Retina (tissue), 1 donor: ENCODE data around the gene MRC2.
A peak's percentile ranks its signal among the peaks of the same experiment; 100 is the strongest.

Experiments used
- DNase-seq: peaks from one replicate; pipeline ENCODE4 v3.0.0-alpha.2; 2016

Gene MRC2

DNA sequence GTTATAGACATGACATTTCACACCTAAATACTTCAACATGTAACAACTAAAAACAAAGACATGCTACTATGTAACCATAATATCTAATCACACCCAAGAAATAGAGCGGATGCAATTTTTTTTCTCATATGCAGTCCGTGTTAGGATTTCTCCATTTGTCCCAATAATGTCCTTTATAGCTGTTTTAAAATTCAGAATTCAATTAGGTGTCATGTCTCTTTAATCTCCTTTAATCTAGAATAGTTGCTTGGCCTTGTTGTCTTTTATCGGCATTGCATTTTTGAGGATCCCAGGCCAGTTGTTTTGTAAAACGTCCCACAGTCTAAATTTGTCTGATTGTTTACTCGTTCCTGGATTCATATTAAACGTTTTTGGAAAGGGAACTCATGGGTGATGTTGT lies 14.5 kb downstream of the MRC2 start:
- no peak for DNase-seq

DNA sequence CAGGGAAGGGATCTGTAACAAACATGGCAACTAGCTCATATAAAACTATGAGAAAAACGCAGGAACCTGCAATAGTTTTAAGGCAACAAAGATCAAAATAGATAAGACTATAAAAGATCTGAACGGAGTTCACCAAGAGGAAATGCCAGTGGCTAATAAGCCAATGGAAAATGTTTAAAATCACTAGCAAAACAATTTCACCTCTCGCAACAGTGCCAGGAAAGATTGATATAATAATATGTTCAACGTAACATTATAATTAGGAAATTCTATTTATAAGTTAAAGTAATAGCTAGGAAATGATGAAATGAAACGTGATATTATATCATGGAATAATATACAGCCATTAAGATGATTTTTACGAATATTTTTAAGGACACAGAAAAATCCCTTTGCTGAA lies 16.0 kb downstream of the MRC2 start:
- DNase-seq = no peak

DNA sequence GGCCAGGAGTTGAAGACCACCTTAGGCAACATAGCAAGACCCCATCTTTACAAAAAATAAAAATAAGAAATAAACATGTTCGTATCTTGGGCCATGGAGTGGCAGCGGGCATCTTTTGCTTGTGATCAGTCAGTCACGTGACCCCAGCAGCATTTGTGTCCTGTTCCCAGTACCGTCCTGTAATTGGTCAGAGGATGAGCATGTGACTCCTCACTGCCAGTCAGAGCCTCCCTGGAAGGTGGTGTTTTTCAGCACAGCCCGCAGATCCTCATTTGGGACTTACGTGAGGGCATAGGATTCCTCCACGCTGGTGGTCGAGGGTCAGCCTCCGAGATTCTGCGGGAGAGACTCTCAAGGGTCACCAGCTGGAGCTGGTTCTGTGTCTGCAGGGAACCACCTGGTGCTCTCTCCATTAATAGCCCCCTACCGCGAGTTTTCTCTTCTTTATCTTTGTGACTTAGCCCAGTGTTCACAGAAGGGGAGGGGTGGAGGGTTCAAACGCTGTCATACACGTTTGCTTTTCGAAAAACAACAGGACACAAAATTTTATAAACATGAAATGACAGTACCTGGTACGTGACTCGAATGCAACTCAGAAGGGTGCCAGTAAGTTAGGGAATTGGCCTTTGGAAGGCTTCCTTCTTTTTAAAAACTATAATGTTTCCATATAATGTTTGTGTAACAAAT lies 17.2 kb downstream of the MRC2 start:
- peak; percentile 37 for DNase-seq

DNA sequence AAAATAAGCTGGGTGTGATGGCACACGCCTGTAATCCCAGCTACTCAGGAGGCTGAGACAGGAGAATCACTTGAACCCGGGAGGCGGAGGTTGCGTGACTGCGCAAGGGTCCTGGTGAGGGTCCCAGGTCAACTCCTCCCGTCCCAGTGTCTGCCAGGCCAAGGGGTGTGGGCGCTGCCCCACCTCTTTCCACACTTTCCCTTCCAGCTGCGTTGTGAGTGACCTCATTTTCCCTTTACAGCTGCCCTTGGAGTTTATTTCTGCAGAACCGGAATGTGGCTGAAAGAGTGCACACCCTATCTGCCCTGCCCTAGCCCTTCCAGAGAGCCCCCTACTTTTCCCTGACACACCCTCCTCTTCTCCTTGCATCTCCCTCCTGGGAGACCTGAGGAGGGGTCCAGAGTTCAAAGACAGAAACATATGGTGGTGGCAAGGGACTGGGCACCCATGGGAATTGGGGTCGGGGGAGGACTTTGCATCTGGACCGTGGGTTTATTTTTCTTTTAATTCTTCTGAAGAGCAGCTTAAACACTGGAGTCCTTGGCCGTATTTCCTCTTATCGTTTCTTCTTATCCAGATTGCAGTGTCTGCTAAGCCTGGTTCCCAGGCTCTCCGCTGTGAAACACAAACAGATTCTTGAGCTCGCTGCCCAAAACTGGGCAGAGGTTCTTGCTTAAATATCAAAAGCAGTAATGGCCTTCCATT lies 20.9 kb downstream of the MRC2 start:
- no peak for DNase-seq

DNA sequence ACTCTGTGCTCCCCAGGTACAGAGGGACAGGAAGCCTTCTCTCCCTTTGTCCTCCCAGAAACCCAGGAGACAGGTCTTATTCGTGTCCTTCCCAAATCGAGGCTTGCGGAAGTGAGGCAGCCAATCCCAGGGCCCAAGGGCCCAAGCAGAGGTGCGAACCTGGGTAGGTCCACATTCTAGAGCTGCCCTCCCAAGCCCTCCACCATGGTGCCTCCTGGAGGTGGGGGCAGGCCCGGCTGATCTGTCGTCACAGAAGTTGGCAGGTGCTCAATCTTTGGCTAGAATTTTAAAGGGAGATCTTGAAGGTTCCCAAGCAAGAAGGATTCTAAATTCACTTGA lies 21.5 kb downstream of the MRC2 start:
- no peak for DNase-seq

DNA sequence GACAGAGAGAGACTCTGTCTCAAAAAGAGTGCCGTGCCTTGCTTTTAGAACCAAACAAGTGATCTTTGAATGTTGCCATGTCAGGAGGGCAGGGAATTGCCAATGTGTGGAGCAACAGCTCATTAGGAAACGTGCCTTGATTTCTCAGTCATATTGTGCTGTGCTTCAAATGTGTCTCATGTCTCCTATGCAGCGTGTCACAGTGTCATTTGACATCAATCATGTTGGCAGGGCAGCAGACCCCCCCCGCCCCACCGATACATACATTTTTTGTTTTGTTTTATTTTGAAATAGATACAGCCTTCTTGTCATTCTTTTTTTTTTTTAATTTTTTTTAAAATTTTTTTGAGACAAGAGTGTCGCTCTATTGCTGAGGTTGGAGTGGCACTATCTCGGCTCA lies 22.1 kb downstream of the MRC2 start:
- no peak for DNase-seq

DNA sequence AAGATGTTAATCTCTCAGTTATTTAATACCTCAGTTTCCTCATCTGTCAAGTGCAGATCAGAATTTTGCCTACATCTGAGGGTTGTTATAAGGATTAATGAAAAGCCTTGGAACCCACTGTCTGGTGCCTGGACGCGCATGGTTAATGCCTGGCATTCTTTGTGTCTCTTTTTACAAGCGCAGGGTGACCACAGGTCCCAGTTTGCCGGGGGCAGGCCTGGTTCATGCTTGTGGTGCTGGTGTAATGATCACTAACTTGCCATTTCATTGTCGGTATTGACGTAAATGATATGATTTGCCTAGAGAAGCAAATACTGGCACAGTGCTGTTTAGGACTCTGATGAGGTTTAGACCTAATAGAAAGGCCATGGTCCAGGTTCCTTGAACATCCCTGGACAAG lies 23.1 kb downstream of the MRC2 start:
- no peak for DNase-seq

DNA sequence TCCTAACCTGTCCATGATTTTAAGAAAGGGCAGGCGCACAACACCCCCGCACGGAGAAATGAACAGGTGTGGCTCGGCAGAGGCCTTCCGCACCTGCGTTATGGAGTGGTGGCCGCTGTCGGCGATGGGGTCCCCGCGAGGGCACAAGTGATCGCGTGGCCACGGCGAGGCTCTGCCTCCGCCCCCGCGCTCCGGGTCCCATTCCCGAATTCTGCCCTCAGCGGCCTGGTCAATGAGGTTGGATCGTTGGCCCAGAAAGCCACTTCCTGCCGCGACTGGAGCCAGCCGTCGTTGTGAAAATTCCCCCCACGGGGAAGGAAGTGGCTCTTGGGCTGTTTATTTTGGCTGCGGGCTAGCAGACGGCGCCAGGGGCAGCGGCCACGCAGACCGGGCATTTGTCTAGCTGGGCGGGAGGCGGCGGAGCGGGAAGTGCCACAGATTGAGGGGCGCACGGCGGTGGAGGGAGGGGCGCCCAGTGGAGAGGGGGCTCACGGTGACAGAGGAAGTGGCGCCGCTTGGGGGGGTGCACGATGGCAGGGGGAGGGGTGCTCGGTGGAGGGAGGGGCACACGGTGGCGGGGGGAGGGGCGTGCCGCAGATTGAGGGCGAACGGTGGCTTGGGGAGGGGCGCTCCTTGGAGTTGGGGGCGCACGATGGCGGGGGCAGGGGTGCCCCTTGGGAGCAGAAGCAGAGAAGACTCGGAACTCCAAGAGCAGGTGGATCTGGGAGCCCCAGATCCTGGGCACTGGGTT lies 25.0 kb downstream of the MRC2 start:
- DNase-seq = peak; percentile 69

DNA sequence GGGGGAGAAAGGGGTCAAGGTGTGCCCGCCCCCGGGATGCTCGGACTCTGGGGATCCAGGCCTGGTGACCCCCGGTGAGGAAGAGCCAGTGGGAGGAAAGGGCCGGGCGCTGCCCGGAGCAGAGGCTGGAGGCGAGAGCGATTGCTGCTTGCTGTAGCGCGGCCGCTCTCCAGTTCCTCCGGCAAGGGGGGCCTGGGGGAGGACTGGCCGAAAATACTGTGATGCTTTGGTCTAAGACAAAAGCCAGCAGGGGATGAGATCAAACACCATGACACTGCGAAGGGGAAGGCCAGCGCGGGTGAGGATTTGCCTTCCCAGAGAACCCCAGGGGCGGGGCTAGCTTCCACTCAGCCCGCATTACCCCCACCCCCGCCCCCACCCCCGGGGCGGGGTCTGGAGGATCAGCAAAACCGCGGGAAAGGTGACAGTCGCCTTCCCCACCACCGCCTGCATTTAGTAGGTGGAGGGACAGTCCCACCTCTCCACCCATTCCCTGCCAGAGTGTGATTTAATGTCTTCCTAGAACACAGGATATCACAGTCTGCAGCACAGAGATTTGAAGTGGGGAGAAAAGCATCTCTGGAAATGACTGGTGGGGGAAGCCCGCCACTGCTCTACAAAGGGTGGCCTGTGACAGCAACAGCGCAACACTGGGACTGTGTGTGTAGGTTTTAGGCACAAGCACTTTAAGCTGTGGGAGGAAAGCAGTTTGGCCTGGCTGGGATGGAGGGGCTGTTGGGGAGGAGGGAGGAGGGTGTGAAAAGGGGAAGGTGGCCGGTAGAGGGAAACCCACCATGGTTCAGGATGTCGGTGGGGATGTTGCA lies 25.7 kb downstream of the MRC2 start:
- peak; percentile 81 for DNase-seq

DNA sequence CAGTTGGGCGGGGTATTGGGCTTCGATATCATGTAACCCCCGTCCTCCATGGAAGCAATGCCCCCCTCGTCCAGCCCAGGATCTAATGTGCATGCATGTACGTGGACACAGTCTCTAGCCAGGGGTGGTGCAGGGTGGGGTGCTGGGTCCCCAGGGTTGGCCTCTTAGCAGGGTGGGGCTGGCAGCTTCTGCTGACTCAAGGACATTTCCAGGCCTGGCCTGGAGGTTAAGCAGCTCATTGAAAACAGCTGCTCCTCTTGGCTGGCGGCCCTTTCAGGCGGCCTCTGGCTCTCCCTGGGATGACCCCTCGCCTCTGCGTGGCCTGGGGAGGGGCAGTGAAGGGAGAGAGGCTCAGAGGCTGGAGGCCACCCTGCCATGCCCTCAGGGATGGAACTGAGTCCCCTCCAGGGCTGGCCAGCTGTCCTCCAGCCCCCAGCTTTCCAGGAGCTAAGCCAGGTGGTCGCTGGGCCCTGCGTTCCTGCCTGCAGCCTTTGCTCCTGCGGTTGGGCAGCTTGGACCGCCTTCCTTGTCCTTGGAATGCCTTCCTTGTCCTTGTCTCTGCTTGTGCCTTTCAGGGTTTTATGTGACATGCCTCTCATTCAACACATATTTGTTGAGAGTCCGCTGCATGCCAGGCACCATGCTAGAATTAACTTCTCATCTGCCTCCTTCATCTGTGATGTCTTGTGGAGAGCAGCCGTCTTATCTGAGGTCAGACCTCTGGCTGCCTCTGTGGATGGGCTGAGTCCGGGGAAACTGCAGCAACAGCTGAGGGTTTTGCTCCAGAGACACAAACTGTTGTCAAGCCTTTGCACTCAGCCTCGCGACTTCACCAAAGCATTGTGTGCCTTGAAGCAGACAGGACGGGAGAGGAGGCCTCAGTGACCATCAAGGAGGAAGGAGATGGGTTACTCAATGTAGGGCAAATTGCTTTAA lies 26.6 kb downstream of the MRC2 start:
- DNase-seq = peak; percentile 68

DNA sequence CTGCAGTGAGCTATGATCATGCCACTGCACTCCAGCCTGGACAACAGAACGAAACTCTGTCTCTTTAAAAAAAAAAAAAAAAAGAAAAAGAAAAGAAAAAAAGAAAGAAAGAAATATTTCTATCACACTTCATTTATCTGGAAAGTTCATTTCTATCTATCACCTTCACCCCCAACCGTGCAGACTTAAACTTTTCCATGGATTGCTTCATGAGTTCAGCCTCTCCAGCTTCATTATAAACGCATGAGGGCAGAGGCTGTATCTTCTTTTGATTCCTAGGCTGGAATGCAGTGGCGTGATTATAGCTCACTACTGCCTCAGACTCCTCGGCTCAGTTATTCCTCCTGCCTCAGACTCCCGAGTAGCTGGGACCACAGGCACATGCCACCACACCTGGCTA lies 28.2 kb downstream of the MRC2 start:
- no peak for DNase-seq

DNA sequence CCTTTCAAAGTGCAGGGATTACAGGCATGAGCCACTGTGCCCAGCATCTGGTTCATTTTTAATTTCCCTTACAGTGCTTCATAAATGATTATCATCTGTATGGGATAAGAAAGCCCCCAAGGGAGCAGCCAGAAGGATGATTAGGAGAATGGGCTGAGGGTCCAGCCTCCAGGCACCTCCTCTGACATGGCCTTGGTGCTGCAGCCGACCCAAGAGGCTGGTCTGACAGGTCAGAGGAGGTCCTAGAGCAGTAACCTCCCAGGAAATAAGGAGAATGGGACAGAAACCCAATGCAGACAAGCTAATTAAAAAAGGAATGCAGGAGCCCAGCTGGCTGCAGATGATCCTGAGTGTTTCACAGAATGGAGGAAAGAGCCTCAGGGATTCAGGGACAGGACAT lies 29.0 kb downstream of the MRC2 start:
- no peak for DNase-seq

DNA sequence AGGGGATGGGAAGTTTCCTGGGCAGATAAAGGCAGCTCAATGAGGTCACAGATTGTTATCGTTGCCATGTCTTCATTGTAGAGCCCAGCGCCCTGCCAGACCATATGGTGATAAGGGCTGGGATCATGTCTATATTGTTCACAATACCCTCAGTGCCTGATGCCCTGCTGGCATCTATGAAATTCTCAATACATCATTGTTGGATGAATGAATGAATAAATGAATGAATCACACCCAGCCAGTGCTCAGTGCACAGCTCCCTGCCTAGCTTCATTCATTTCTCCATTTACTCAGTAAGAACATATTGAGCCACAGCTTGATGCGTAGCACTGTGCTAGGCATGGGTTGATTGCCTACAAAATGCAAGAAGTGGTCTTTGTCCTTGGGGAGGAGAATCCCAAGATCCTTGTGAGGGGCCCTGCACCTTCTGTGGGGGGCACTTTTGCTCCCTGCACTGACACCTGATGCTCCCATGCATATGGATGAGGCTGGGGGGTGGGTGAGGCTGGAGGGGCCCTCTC lies 29.7 kb downstream of the MRC2 start:
- no peak for DNase-seq

DNA sequence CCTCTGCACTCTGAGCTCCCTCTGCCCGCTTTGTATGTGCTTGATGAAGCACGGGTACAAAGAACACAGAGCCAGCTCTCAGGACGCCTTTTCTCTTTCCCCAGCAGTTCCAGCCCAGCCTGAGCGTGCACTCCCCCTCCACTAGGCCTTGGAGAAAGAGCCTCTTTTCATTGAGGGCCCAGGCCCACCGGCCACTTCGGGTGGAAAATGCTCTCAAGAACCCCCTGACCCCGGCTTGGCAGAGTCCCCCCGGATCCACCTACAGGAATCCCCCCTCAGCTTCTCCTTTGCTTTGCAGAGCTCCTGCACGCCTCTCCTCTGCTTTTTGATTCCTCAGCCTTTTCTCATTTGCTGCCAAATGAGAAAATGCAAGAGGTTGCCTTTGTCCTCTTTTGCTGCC lies 30.2 kb downstream of the MRC2 start:
- DNase-seq = peak; percentile 34

DNA sequence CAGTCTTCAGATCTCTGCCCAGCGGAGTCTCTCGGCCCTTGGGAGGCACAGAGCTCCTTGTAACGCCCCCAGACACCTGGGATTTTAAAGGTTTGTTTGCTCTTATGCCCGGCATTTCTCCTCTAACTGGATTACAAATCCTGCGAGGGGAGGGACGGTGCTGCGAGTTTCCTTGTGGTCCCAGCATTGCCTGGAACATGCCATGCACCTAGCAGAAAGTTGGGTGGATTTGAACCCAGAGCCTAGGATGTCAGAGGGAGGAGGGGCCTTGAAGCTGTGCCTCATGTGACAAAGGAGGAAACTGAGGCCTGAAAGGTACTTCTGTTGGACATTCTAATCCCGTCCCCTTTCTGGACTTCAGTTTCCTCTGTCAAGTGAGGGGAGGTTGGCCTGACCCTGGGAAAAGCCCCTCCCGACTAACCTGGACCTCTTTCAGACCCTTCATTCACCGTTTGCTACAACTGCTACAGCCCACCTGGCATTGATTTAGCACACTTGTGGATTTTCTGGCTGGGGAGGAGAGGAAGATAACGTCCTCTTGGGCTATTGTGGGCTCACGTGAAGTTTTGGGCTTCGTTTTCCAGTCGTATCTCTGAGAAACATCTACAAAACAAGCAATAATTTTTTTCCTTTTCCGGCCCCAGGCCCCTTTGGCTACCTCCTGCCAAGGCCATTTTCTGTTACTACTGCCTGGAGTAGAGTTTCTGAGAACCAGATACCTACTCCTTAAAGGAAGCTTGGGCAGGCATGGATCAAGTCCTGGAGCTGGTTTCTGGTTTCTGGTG lies 30.9 kb downstream of the MRC2 start:
- no peak for DNase-seq

DNA sequence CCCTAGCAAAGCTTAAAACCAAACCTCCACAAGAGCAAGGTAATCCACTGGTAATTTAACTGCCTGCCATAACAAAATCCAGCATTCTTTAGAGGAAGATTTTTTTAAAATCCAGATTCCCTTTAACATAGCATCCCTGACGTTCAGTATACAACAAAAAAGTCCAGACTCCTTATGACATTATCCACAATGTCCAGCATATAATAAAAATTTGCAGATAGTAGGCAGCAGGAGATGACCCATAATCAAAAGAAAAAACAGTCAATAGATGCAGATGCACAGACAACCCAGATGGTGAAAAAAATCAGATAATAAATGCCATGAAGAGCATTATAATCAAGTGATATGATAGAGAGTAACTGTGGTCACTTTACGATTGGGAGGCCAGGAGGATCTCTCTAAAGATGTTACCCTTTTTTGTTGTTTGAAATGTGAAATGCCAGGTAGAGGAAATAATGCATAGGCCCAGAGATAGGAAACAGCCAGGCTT lies 33.2 kb downstream of the MRC2 start:
- no peak for DNase-seq

DNA sequence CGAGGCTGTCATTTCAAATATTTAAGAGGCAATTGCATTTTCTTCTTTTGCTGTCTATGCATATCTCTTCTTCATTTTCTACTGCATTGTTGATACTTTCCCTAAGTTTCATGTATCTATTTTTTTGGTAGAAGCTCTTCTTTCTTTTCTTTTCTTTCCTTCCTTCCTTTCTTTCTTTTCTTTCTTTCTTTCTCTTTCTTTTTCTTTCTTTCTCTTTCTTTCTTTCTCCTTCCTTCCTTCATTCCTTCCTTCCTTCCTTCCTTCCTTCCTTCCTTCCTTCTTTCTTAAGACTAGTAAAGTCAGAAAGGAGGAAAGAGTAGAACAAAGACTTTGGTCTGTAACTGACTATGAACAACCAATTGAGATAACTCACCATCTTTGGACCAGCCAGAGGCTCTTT lies 33.9 kb downstream of the MRC2 start:
- no peak for DNase-seq

DNA sequence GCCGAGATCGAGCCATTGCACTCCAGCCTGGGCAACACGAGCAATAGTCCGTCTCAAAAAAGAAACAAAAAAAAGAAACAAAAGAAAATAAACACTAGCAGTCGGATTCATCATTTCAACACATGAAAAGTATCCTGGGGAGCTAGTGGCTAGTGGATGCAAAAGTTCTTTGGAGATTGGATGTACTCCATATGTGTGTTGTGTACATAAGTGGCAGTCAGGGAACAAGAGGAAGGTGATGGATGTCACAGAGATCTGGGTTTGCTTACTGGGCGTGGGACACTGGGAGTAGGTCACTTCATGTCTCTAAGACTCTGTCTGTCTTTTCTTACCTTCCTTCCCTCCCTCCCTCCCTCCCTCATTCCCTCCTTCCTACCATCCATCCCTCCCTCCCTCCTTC lies 35.4 kb downstream of the MRC2 start:
- DNase-seq = no peak

DNA sequence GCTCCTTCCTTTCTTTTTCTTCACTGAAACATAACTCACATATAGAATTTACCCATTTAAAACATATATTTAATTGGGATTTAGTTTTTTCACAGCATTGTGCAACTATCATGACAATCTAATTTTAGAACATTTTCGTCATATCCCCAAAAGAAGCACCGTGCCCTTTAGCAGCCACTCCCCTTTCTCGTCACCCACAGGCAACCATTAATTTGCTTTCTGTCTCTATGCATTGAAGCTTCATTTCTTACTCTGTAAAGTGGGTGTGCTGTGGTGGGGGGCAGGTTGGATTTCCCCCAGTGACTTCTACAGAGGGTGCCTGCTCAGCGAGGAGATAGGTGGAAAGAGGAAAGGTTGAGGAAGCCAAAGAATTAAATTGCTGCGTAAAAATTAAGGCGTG lies 35.8 kb downstream of the MRC2 start:
- DNase-seq = no peak

DNA sequence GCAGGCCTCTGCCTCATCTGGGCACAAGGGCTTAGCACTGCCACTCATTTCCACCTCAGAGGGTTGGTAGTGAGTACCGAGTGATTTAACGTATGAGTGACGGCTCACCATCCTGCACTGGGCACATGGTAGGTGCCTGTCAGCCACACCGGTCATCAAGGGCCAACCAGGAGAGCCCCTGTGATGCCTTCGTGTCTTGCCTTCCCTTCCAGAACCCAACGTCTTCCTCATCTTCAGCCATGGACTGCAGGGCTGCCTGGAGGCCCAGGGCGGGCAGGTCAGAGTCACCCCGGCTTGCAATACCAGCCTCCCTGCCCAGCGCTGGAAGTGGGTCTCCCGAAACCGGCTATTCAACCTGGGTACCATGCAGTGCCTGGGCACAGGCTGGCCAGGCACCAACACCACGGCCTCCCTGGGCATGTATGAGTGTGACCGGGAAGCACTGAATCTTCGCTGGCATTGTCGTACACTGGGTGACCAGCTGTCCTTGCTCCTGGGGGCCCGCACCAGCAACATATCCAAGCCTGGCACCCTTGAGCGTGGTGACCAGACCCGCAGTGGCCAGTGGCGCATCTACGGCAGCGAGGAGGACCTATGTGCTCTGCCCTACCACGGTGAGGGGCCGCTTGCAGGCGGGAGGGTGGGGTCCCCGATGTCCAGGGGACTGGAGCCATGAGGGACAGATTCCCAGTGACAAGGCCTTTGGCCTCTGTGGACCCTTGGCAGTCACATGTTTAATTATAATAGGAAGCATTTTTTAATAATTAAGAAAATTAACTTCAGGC lies 37.1 kb downstream of the MRC2 start:
- no peak for DNase-seq
